GM23338 (cell line): ENCODE measurements around the gene PACSIN1. TPM values are rescaled to one million over a fixed set of nuclear protein-coding genes. Genes with fewer than 3 reads are reported as not detected.

Experiments used
- ATAC-seq: fragments of 200-7000 bp; cut with Tn5 transposase; 3 replicates; pipeline ENCODE4 v1.9.1; 2020
- DNase-seq: peaks from one replicate; pipeline ENCODE4 v3.0.0-alpha.2; 2015; ENCODE audit warnings: low spot score
- H2AFZ ChIP-seq: fragments of 200-600 bp; sonication (generic); 2 replicates; pipeline ENCODE4 v1.8.0; 2016; ENCODE audit warnings: antibody characterized with exemption, mild to moderate bottlenecking, moderate library complexity
- H3F3A ChIP-seq: fragments of 200-600 bp; sonication (generic); replicated peaks from 2 replicates; pipeline ENCODE4 v1.8.0; 2017; ENCODE audit warnings: antibody characterized with exemption, mixed run types, low read depth
- H3K27ac ChIP-seq: fragments of 200-600 bp; sonication (generic); 2 replicates; pipeline ENCODE4 v1.6.1; 2016; ENCODE audit warnings: low read depth
- H3K27me3 ChIP-seq: fragments of 200-600 bp; sonication (generic); 2 replicates; pipeline ENCODE4 v1.8.0; 2016; ENCODE audit warnings: mild to moderate bottlenecking, mixed run types, moderate library complexity; ENCODE audit not compliant: insufficient read depth
- H3K36me3 ChIP-seq: fragments of 200-600 bp; sonication (generic); 2 replicates; pipeline ENCODE4 v1.8.0; 2016; ENCODE audit warnings: mild to moderate bottlenecking; ENCODE audit not compliant: insufficient read depth
- H3K4me1 ChIP-seq: fragments of 200-600 bp; sonication (generic); 2 replicates; pipeline ENCODE4 v1.8.0; 2016; ENCODE audit warnings: mild to moderate bottlenecking, moderate library complexity; ENCODE audit not compliant: insufficient read depth
- H3K4me2 ChIP-seq: fragments of 200-600 bp; sonication (generic); 2 replicates; pipeline ENCODE4 v1.7.1; 2017; ENCODE audit warnings: mixed run types
- H3K4me3 ChIP-seq: fragments of 200-600 bp; sonication (generic); 2 replicates; pipeline ENCODE4 v1.6.1; 2016; ENCODE audit warnings: mixed run types
- H3K79me2 ChIP-seq: fragments of 200-600 bp; sonication (generic); replicated peaks from 2 replicates; pipeline ENCODE4 v1.8.0; 2017; ENCODE audit warnings: mild to moderate bottlenecking; ENCODE audit not compliant: insufficient read depth
- H3K9me2 ChIP-seq: fragments of 200-600 bp; sonication (generic); 2 replicates; pipeline ENCODE4 v1.8.0; 2017; ENCODE audit not compliant: insufficient read depth
- H4K20me1 ChIP-seq: fragments of 200-600 bp; sonication (generic); replicated peaks from 2 replicates; pipeline ENCODE4 v1.8.0; 2017; ENCODE audit warnings: mild to moderate bottlenecking; ENCODE audit not compliant: insufficient read depth
- H3K27ac Mint-ChIP-seq: 2 replicates; pipeline ENCODE4 v1.8.0; 2020; ENCODE audit warnings: inconsistent platforms, mild to moderate bottlenecking, moderate library complexity, mixed read lengths
- H3K27me3 Mint-ChIP-seq: 3 replicates; pipeline ENCODE4 v1.8.0; 2022; ENCODE audit warnings: low read depth, mild to moderate bottlenecking, moderate library complexity, mixed read lengths, inconsistent platforms; ENCODE audit not compliant: insufficient read depth, poor library complexity
- H3K36me3 Mint-ChIP-seq: 3 replicates; pipeline ENCODE4 v1.8.0; 2021; ENCODE audit warnings: low read depth, mild to moderate bottlenecking, inconsistent platforms, moderate library complexity, mixed read lengths
- H3K4me1 Mint-ChIP-seq: 3 replicates; pipeline ENCODE4 v1.8.0; 2020; ENCODE audit warnings: mild to moderate bottlenecking, inconsistent platforms, mixed read lengths
- H3K4me3 Mint-ChIP-seq: 3 replicates; pipeline ENCODE4 v1.8.0; 2021; ENCODE audit warnings: moderate library complexity, mild to moderate bottlenecking, inconsistent platforms, mixed read lengths
- H3K9me3 Mint-ChIP-seq: 3 replicates; pipeline ENCODE4 v1.8.0; 2020; ENCODE audit warnings: moderate library complexity, mild to moderate bottlenecking, inconsistent platforms, mixed read lengths
- CREB1 ChIP-seq: fragments of 250-450 bp; sonication (Bioruptor Pico); IDR thresholded peaks from 2 replicates; pipeline ENCODE4 v1.5.0; 2020; ENCODE audit warnings: low read depth, mild to moderate bottlenecking, moderate library complexity
- CTCF ChIP-seq, 2 experiments: fragments of 200-600 bp in 1 of 2; sonication (generic) in 1 of 2; conservative IDR thresholded peaks; 2 replicates each; pipeline versions ENCODE4 v1.5.1 to v1.6.1; 2016 to 2017; ENCODE audit warnings: antibody characterized with exemption in 2 of 2, low read depth in 2 of 2, mild to moderate bottlenecking in 2 of 2, moderate library complexity in 1 of 2
- EZH2 ChIP-seq: fragments of 200-600 bp; sonication (generic); IDR thresholded peaks from one replicate; pipeline ENCODE4 v1.8.0; 2017; ENCODE audit warnings: antibody characterized with exemption, mild to moderate bottlenecking, low read depth; ENCODE audit not compliant: unreplicated experiment
- EZH2phosphoT487 ChIP-seq: fragments of 200-600 bp; sonication (generic); IDR thresholded peaks from one replicate; pipeline ENCODE4 v1.8.1; 2018; ENCODE audit warnings: antibody characterized with exemption; ENCODE audit not compliant: unreplicated experiment
- JUNB ChIP-seq: IDR thresholded peaks from one replicate; pipeline ENCODE4 v1.6.1; 2016; ENCODE audit warnings: antibody characterized with exemption; ENCODE audit not compliant: unreplicated experiment
- NANOG ChIP-seq: IDR thresholded peaks from 2 replicates; pipeline ENCODE4 v1.6.1; 2016; ENCODE audit warnings: antibody characterized with exemption, borderline replicate concordance
- POLR2AphosphoS5 ChIP-seq: IDR thresholded peaks from 2 replicates; pipeline ENCODE4 v1.6.1; 2016; ENCODE audit warnings: antibody characterized with exemption, low read depth
- REST ChIP-seq: IDR thresholded peaks from one replicate; pipeline ENCODE4 v1.6.1; 2018; ENCODE audit warnings: antibody characterized with exemption; ENCODE audit not compliant: unreplicated experiment
- STAT1 ChIP-seq: IDR thresholded peaks from one replicate; pipeline ENCODE4 v1.6.1; 2016; ENCODE audit warnings: antibody characterized with exemption; ENCODE audit not compliant: unreplicated experiment
- ZNF114 ChIP-seq: fragments of 250-450 bp; sonication (Bioruptor Pico); IDR thresholded peaks from 2 replicates; pipeline ENCODE4 v1.5.0; 2020; ENCODE audit warnings: mild to moderate bottlenecking, moderate library complexity
- ZNF331 ChIP-seq: fragments of 250-450 bp; sonication (Bioruptor Pico); IDR thresholded peaks from 2 replicates; pipeline ENCODE4 v1.5.0; 2020; ENCODE audit warnings: low read depth, mild to moderate bottlenecking, moderate library complexity
- polyA plus RNA-seq: library from polyadenylated mRNA; unstranded; fragments of >200 nt; fragmentation: Nextera tagmentation; extraction: Ambion mirVana; gene quantifications from 2 replicates; pipeline ENCODE4 v1.2.1, GENCODE V29; 2016
- total RNA-seq: library from RNA; depleted of rRNA; stranded (reverse); fragments of >200 nt; shearing (Covaris generic); gene quantifications from 2 replicates; pipeline ENCODE4 v1.2.3, GENCODE V29; 2014
- TF ChIP-seq, protein P1 (sequence below): fragments of 250-450 bp; sonication (Bioruptor Pico); IDR thresholded peaks from 2 replicates; pipeline ENCODE4 v1.5.0; 2020; ENCODE audit warnings: mild to moderate bottlenecking, moderate library complexity
- TF ChIP-seq, protein P2 (sequence below): IDR thresholded peaks from 2 replicates; pipeline ENCODE4 v1.6.1; 2016; ENCODE audit warnings: antibody characterized with exemption

The PACSIN1 gene
- total and polyA plus RNA-seq, 2 experiments from 2014 or later = 5.2 to 8.7 TPM

DNA sequence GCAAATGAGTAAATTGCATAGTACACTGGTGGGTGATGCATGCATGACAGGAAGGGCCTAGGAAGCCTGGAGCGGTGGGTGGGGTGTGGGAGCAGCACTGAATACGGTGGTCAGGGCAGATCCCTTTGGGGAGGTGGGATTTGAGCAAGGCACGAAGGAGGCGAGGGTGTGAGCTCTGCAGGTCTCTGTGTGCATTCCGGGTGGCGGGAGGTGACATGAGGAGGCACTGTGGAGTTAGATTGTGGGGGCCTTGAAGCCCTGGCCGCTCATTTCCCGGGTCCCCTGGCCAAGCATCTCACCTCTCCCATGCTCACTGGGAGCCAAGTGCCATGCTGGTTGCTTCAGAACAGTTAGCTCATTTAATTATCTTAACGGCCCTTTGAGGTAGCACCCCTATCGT, 96.5 kb downstream of the PACSIN1 start:
- H4K20me1 ChIP-seq = no peaks in the 10 kb centered on the region
- Mint-ChIP-seq H3K27me3 (peaks cover 12% of the 10 kb centered on the region), H3K4me3 (no peak overlapping the region), H3K9me3 (no peaks in the 10 kb centered on the region; the same call in 1 of the 3 replicates), H3K4me1 (peaks cover 21% of the 10 kb centered on the region), H3K27ac (no peak overlapping the region), H3K36me3 (no peaks in the 10 kb centered on the region)
- H3K27ac ChIP-seq = no peak overlapping the region
- DNase-seq (no peak), ATAC-seq (no peak)
- no peaks in the 10 kb centered on the region for H3K9me2 ChIP-seq
- peaks cover 7% of the 10 kb centered on the region for H3K4me1 ChIP-seq
- no peaks in the 10 kb centered on the region for H3K27me3 ChIP-seq
- no peaks in the 10 kb centered on the region for H3K36me3 ChIP-seq
- no peak overlapping the region for H3K4me3 ChIP-seq
- H3F3A ChIP-seq = no peaks in the 10 kb centered on the region
- TF ChIP-seq POLR2AphosphoS5 = no peak
- TF ChIP-seq CREB1 (CRISPR knock-in tag) = no peak
- TF ChIP-seq ZNF114 (CRISPR knock-in tag) = no peak
- TF ChIP-seq STAT1 = no peak
- TF ChIP-seq CTCF (conservative IDR thresholded peaks at IDR 0.05; ENCODE audit: low read depth in 2 of 2) = no peak
- TF ChIP-seq EZH2phosphoT487 = no peak
- TF ChIP-seq, protein P1, sequence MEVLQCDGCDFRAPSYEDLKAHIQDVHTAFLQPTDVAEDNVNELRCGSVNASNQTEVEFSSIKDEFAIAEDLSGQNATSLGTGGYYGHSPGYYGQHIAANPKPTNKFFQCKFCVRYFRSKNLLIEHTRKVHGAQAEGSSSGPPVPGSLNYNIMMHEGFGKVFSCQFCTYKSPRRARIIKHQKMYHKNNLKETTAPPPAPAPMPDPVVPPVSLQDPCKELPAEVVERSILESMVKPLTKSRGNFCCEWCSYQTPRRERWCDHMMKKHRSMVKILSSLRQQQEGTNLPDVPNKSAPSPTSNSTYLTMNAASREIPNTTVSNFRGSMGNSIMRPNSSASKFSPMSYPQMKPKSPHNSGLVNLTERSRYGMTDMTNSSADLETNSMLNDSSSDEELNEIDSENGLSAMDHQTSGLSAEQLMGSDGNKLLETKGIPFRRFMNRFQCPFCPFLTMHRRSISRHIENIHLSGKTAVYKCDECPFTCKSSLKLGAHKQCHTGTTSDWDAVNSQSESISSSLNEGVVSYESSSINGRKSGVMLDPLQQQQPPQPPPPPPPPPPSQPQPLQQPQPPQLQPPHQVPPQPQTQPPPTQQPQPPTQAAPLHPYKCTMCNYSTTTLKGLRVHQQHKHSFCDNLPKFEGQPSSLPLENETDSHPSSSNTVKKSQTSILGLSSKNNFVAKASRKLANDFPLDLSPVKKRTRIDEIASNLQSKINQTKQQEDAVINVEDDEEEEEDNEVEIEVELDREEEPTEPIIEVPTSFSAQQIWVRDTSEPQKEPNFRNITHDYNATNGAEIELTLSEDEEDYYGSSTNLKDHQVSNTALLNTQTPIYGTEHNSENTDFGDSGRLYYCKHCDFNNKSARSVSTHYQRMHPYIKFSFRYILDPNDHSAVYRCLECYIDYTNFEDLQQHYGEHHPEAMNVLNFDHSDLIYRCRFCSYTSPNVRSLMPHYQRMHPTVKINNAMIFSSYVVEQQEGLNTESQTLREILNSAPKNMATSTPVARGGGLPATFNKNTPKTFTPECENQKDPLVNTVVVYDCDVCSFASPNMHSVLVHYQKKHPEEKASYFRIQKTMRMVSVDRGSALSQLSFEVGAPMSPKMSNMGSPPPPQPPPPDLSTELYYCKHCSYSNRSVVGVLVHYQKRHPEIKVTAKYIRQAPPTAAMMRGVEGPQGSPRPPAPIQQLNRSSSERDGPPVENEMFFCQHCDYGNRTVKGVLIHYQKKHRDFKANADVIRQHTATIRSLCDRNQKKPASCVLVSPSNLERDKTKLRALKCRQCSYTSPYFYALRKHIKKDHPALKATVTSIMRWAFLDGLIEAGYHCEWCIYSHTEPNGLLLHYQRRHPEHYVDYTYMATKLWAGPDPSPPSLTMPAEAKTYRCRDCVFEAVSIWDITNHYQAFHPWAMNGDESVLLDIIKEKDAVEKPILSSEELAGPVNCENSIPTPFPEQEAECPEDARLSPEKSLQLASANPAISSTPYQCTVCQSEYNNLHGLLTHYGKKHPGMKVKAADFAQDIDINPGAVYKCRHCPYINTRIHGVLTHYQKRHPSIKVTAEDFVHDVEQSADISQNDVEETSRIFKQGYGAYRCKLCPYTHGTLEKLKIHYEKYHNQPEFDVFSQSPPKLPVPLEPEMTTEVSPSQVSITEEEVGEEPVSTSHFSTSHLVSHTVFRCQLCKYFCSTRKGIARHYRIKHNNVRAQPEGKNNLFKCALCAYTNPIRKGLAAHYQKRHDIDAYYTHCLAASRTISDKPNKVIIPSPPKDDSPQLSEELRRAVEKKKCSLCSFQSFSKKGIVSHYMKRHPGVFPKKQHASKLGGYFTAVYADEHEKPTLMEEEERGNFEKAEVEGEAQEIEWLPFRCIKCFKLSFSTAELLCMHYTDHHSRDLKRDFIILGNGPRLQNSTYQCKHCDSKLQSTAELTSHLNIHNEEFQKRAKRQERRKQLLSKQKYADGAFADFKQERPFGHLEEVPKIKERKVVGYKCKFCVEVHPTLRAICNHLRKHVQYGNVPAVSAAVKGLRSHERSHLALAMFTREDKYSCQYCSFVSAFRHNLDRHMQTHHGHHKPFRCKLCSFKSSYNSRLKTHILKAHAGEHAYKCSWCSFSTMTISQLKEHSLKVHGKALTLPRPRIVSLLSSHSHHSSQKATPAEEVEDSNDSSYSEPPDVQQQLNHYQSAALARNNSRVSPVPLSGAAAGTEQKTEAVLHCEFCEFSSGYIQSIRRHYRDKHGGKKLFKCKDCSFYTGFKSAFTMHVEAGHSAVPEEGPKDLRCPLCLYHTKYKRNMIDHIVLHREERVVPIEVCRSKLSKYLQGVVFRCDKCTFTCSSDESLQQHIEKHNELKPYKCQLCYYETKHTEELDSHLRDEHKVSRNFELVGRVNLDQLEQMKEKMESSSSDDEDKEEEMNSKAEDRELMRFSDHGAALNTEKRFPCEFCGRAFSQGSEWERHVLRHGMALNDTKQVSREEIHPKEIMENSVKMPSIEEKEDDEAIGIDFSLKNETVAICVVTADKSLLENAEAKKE = no peak
- TF ChIP-seq REST = no peak
- TF ChIP-seq EZH2 = no peak
- TF ChIP-seq ZNF331 (CRISPR knock-in tag) = no peak
- no peak for TF ChIP-seq JUNB
- TF ChIP-seq, protein P2, sequence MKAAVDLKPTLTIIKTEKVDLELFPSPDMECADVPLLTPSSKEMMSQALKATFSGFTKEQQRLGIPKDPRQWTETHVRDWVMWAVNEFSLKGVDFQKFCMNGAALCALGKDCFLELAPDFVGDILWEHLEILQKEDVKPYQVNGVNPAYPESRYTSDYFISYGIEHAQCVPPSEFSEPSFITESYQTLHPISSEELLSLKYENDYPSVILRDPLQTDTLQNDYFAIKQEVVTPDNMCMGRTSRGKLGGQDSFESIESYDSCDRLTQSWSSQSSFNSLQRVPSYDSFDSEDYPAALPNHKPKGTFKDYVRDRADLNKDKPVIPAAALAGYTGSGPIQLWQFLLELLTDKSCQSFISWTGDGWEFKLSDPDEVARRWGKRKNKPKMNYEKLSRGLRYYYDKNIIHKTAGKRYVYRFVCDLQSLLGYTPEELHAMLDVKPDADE = no peak
- no peak for TF ChIP-seq NANOG
- no peaks in the 10 kb centered on the region for H3K79me2 ChIP-seq
- H3K4me2 ChIP-seq = no peak overlapping the region
- no peak overlapping the region for H2AFZ ChIP-seq
